Osteoblast (primary cell): ENCODE data around the gene DLG2. TPM values are rescaled to one million over a fixed set of nuclear protein-coding genes. Genes with fewer than 3 reads are reported as not detected.
A peak's percentile ranks its signal among the peaks of the same experiment; 100 is the strongest.

ENCODE experiments used
- DNase-seq: peaks from one replicate; pipeline ENCODE4 v3.0.0; 2011; ENCODE audit warnings: low spot score, mixed read lengths; ENCODE audit not compliant: insufficient read length; ENCODE audit errors: missing footprints
- H2AFZ ChIP-seq: 2 replicates; pipeline ENCODE4 v1.6.0; 2011; ENCODE audit warnings: mild to moderate bottlenecking, low read length
- H3K27ac ChIP-seq: 2 replicates; pipeline ENCODE4 v1.5.1; 2011; ENCODE audit warnings: mild to moderate bottlenecking, low read depth, low read length, moderate library complexity
- H3K27me3 ChIP-seq: 2 replicates; pipeline ENCODE4 v1.6.0; 2012; ENCODE audit warnings: mild to moderate bottlenecking, control low read depth, inconsistent platforms, low read length, moderate library complexity; ENCODE audit not compliant: insufficient read depth
- H3K36me3 ChIP-seq: 2 replicates; pipeline ENCODE4 v1.5.1; 2011; ENCODE audit warnings: mild to moderate bottlenecking, low read length, control low read depth, moderate library complexity; ENCODE audit not compliant: insufficient read depth
- H3K4me1 ChIP-seq: 2 replicates; pipeline ENCODE4 v1.5.1; 2011; ENCODE audit warnings: mild to moderate bottlenecking, low read length, control low read depth, moderate library complexity; ENCODE audit not compliant: insufficient read depth
- H3K4me2 ChIP-seq: 2 replicates; pipeline ENCODE4 v1.6.0; 2011; ENCODE audit warnings: mild to moderate bottlenecking, low read length; ENCODE audit not compliant: insufficient read depth
- H3K4me3 ChIP-seq: fragments of 200-600 bp; sonication (generic); 3 replicates; pipeline ENCODE4 v1.5.1; 2012; ENCODE audit warnings: mild to moderate bottlenecking, low read length, inconsistent platforms; ENCODE audit not compliant: insufficient read depth
- H3K79me2 ChIP-seq: 2 replicates; pipeline ENCODE4 v1.6.0; 2012; ENCODE audit warnings: mild to moderate bottlenecking, low read length, control low read depth, inconsistent platforms; ENCODE audit not compliant: insufficient read depth
- H3K9me3 ChIP-seq: 2 replicates; pipeline ENCODE4 v1.5.1; 2011; ENCODE audit warnings: low read depth, low read length, control low read depth
- H4K20me1 ChIP-seq: 2 replicates; pipeline ENCODE4 v1.6.0; 2012; ENCODE audit warnings: mild to moderate bottlenecking, low read length, control low read depth; ENCODE audit not compliant: insufficient read depth
- CTCF ChIP-seq: IDR thresholded peaks from 2 replicates; pipeline ENCODE4 v1.5.1; 2011; ENCODE audit warnings: mild to moderate bottlenecking, low read depth, low read length, moderate library complexity; ENCODE audit errors: extremely low read depth
- total RNA-seq: library from RNA; depleted of rRNA; stranded (reverse); fragments of >200 nt; gene quantifications from 2 replicates; pipeline ENCODE4 v1.2.3, GENCODE V29; 2012

The DLG2 gene
- total RNA-seq, 1 donor, result 3.3 TPM

- no peak for TF ChIP-seq CTCF
- H3K79me2 ChIP-seq, result no peaks in the 10 kb centered on the region
- H3K36me3 ChIP-seq, result no peaks in the 10 kb centered on the region
- DNase-seq, result peak; percentile 13
- H3K9me3 ChIP-seq, result no peaks in the 10 kb centered on the region
- no peak overlapping the region for H3K4me2 ChIP-seq
- H3K27ac ChIP-seq, result no peak overlapping the region
- no peaks in the 10 kb centered on the region for H3K27me3 ChIP-seq
- H3K4me1 ChIP-seq, result no peaks in the 10 kb centered on the region
- no peak overlapping the region for H3K4me3 ChIP-seq
- H4K20me1 ChIP-seq, result no peaks in the 10 kb centered on the region
- H2AFZ ChIP-seq, result no peak overlapping the region
Observed at GRCh38 chr11:83510530-83511460, 2116.3 kb downstream of the DLG2 start.

- H3K4me3 ChIP-seq, result no peak overlapping the region
- TF ChIP-seq CTCF, result no peak
- H3K79me2 ChIP-seq, result no peaks in the 10 kb centered on the region
- no peak overlapping the region for H3K4me2 ChIP-seq
- H3K27me3 ChIP-seq, result no peaks in the 10 kb centered on the region
- no peaks in the 10 kb centered on the region for H4K20me1 ChIP-seq
- no peaks in the 10 kb centered on the region for H3K36me3 ChIP-seq
- no peak overlapping the region for H3K27ac ChIP-seq
- no peaks in the 10 kb centered on the region for H3K4me1 ChIP-seq
- no peaks in the 10 kb centered on the region for H3K9me3 ChIP-seq
- no peak overlapping the region for H2AFZ ChIP-seq
- no peak for DNase-seq
Observed at GRCh38 chr11:83508804-83509203, 2118.3 kb downstream of the DLG2 start.

- Histone ChIP-seq H3K27ac (no peak overlapping the region), H3K79me2 (no peaks in the 10 kb centered on the region), H2AFZ (no peak overlapping the region), H3K27me3 (no peaks in the 10 kb centered on the region), H4K20me1 (no peaks in the 10 kb centered on the region), H3K4me2 (no peak overlapping the region), H3K4me1 (no peaks in the 10 kb centered on the region), H3K9me3 (no peaks in the 10 kb centered on the region), H3K36me3 (no peaks in the 10 kb centered on the region), H3K4me3 (no peak overlapping the region)
- TF ChIP-seq CTCF, result no peak
- DNase-seq, result no peak
Observed at GRCh38 chr11:83502041-83502440, 2125.1 kb downstream of the DLG2 start.

- H3K9me3 ChIP-seq, result no peaks in the 10 kb centered on the region
- H4K20me1 ChIP-seq, result no peaks in the 10 kb centered on the region
- DNase-seq, result no peak
- H3K4me3 ChIP-seq, result no peak overlapping the region
- no peak for TF ChIP-seq CTCF
- H3K27me3 ChIP-seq, result no peaks in the 10 kb centered on the region
- no peaks in the 10 kb centered on the region for H3K4me1 ChIP-seq
- no peak overlapping the region for H3K4me2 ChIP-seq
- H2AFZ ChIP-seq, result no peak overlapping the region
- H3K27ac ChIP-seq, result no peak overlapping the region
- no peaks in the 10 kb centered on the region for H3K79me2 ChIP-seq
- no peaks in the 10 kb centered on the region for H3K36me3 ChIP-seq
Observed at GRCh38 chr11:83493917-83494316, 2133.2 kb downstream of the DLG2 start.
